ENCODE results near the gene DGKG. TPM values are rescaled to one million over a fixed set of nuclear protein-coding genes. Genes with fewer than 3 reads are reported as not detected.

DGKG gene
- total RNA-seq, 2 experiments from 2014 or later, result 0.14 to 0.58 TPM

GRCh38 chr3:186315581-186316354 is 46.3 kb downstream of the DGKG start:
- Mint-ChIP-seq H3K9me3 (no peaks in the 10 kb centered on the region), H3K27me3 (no peaks in the 10 kb centered on the region), H3K4me1 (no peaks in the 10 kb centered on the region), H3K36me3 (no peaks in the 10 kb centered on the region), H3K27ac (no peak overlapping the region), H3K4me3 (no peak overlapping the region)
- no peak for DNase-seq

- Mint-ChIP-seq H3K36me3 (no peaks in the 10 kb centered on the region), H3K27me3 (no peaks in the 10 kb centered on the region), H3K4me1 (no peaks in the 10 kb centered on the region), H3K9me3 (no peaks in the 10 kb centered on the region), H3K4me3 (no peak overlapping the region), H3K27ac (no peak overlapping the region)
- DNase-seq, result no peak
These were observed 47.1 kb downstream of the DGKG start for GRCh38 chr3:186314896-186315295.

GRCh38 chr3:186311441-186311840 is 50.6 kb downstream of the DGKG start:
- Mint-ChIP-seq H3K4me3 (no peak overlapping the region), H3K36me3 (no peaks in the 10 kb centered on the region), H3K27me3 (peaks cover 9% of the 10 kb centered on the region), H3K4me1 (no peaks in the 10 kb centered on the region), H3K27ac (no peak overlapping the region), H3K9me3 (no peaks in the 10 kb centered on the region)
- DNase-seq, result no peak

- H3K36me3 Mint-ChIP-seq, result no peaks in the 10 kb centered on the region
- DNase-seq, result no peak
- H3K4me1 Mint-ChIP-seq, result no peaks in the 10 kb centered on the region
- H3K27me3 Mint-ChIP-seq, result peaks cover 9% of the 10 kb centered on the region
- H3K27ac Mint-ChIP-seq, result no peak overlapping the region
- H3K4me3 Mint-ChIP-seq, result no peak overlapping the region
- H3K9me3 Mint-ChIP-seq, result no peaks in the 10 kb centered on the region
These were observed 53.5 kb downstream of the DGKG start for GRCh38 chr3:186308549-186308948.

GRCh38 chr3:186307594-186308221 is 54.3 kb downstream of the DGKG start:
- Mint-ChIP-seq H3K27me3 (peaks cover 9% of the 10 kb centered on the region), H3K36me3 (no peaks in the 10 kb centered on the region), H3K4me1 (no peaks in the 10 kb centered on the region), H3K9me3 (no peaks in the 10 kb centered on the region), H3K4me3 (no peak overlapping the region), H3K27ac (no peak overlapping the region)
- DNase-seq, result no peak

DNA sequence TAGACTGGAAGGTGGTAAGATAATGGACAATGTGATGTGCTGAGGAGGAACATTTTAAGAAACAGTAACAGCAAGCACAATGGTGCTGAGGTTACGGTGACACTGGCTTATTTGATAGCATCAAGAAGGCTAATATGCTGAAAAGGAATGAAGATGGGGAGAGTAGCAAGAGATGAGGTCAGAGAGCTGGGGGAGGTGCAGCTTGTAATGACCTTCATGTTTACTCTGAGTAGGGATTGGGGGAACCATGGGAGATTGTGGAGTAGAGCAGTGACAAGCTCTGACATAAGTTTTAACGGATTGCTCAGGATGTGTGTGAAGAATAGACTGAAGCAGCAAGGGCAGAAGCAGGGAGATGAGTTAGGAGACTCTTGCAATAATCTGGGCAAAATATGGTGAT is 56.7 kb downstream of the DGKG start:
- H3K27ac Mint-ChIP-seq, result no peak overlapping the region
- H3K27me3 Mint-ChIP-seq, result peaks cover 9% of the 10 kb centered on the region
- no peaks in the 10 kb centered on the region for H3K4me1 Mint-ChIP-seq
- H3K4me3 Mint-ChIP-seq, result no peak overlapping the region
- DNase-seq, result no peak
- no peaks in the 10 kb centered on the region for H3K36me3 Mint-ChIP-seq
- no peaks in the 10 kb centered on the region for H3K9me3 Mint-ChIP-seq

- H3K36me3 Mint-ChIP-seq, result no peaks in the 10 kb centered on the region
- no peak overlapping the region for H3K27ac Mint-ChIP-seq
- H3K9me3 Mint-ChIP-seq, result no peaks in the 10 kb centered on the region
- H3K4me1 Mint-ChIP-seq, result no peaks in the 10 kb centered on the region
- H3K4me3 Mint-ChIP-seq, result no peak overlapping the region
- DNase-seq, result no peak
- peaks cover 6% of the 10 kb centered on the region for H3K27me3 Mint-ChIP-seq
These were observed 58.1 kb downstream of the DGKG start for GRCh38 chr3:186303965-186304364.

DNA sequence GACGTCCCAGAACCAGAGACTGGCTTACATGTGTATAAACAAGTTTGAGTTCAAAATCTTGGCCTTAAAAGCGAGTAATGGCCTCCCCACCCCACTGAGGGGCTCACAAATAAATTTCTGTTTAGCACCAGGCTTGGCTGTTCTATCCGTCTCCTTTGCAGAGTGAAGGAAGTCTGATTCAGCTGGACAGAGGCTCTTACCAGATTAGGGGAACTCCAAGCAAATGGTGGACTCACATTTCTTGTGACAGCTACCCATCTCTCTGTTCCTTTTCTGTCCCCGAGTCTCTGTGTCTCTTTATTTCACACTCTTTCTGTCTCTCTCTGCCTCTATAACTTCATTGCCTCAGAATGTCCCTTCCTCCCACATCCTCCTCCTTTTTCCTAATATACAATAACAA is 62.7 kb downstream of the DGKG start:
- no peak overlapping the region for H3K4me3 Mint-ChIP-seq
- H3K36me3 Mint-ChIP-seq, result no peaks in the 10 kb centered on the region
- no peak for DNase-seq
- H3K27me3 Mint-ChIP-seq, result no peaks in the 10 kb centered on the region
- no peaks in the 10 kb centered on the region for H3K4me1 Mint-ChIP-seq
- no peak overlapping the region for H3K27ac Mint-ChIP-seq
- no peaks in the 10 kb centered on the region for H3K9me3 Mint-ChIP-seq

GRCh38 chr3:186298876-186299275 is 63.2 kb downstream of the DGKG start:
- H3K9me3 Mint-ChIP-seq, result no peaks in the 10 kb centered on the region
- no peak for DNase-seq
- H3K4me3 Mint-ChIP-seq, result no peak overlapping the region
- no peaks in the 10 kb centered on the region for H3K27me3 Mint-ChIP-seq
- H3K36me3 Mint-ChIP-seq, result no peaks in the 10 kb centered on the region
- no peak overlapping the region for H3K27ac Mint-ChIP-seq
- no peaks in the 10 kb centered on the region for H3K4me1 Mint-ChIP-seq

GRCh38 chr3:186290796-186291195 is 71.2 kb downstream of the DGKG start:
- Mint-ChIP-seq H3K4me3 (no peak overlapping the region), H3K36me3 (no peaks in the 10 kb centered on the region)
- DNase-seq, result no peak

DNA sequence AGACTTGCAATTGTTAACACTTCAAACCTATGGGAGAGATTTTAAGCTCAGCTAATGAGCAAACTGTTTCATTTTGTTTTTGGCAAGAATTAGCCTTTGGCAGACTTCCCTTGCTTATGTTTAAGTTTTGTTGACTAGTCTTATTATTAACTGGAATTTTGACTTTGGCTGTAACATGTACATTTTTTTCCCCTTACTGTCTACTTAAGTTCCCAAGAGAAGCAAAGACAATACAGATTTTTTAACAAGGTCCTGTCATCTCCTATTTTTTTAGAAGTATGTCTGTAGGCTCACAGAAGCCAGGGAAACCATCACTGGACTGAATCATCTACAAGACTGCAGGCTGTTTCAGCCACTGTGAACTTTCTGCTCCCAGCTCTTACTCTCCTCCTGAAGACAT is 74.3 kb downstream of the DGKG start:
- Mint-ChIP-seq H3K4me3 (no peak overlapping the region), H3K4me1 (no peaks in the 10 kb centered on the region), H3K9me3 (no peaks in the 10 kb centered on the region), H3K36me3 (no peaks in the 10 kb centered on the region), H3K27ac (no peak overlapping the region), H3K27me3 (no peaks in the 10 kb centered on the region)
- DNase-seq, result no peak

More at GRCh38 chr3:186290796-186291195, 71.2 kb downstream of the DGKG start:
- Mint-ChIP-seq H3K27ac (no peak overlapping the region), H3K9me3 (no peaks in the 10 kb centered on the region), H3K4me1 (no peaks in the 10 kb centered on the region), H3K27me3 (no peaks in the 10 kb centered on the region)

GRCh38 chr3:186286114-186286513 is 75.9 kb downstream of the DGKG start:
- DNase-seq, result no peak
- Mint-ChIP-seq H3K36me3 (no peaks in the 10 kb centered on the region), H3K9me3 (no peaks in the 10 kb centered on the region), H3K4me3 (no peak overlapping the region), H3K4me1 (no peaks in the 10 kb centered on the region), H3K27me3 (no peaks in the 10 kb centered on the region), H3K27ac (no peak overlapping the region)

GRCh38 chr3:186284661-186285060 is 77.4 kb downstream of the DGKG start:
- no peak overlapping the region for H3K4me3 Mint-ChIP-seq
- DNase-seq, result no peak
- no peaks in the 10 kb centered on the region for H3K27me3 Mint-ChIP-seq
- H3K9me3 Mint-ChIP-seq, result no peaks in the 10 kb centered on the region
- H3K27ac Mint-ChIP-seq, result no peak overlapping the region
- H3K36me3 Mint-ChIP-seq, result no peaks in the 10 kb centered on the region
- no peaks in the 10 kb centered on the region for H3K4me1 Mint-ChIP-seq

GRCh38 chr3:186284349-186284652 is 77.7 kb downstream of the DGKG start:
- Mint-ChIP-seq H3K36me3 (no peaks in the 10 kb centered on the region), H3K4me3 (no peak overlapping the region), H3K4me1 (no peaks in the 10 kb centered on the region), H3K27me3 (no peaks in the 10 kb centered on the region), H3K9me3 (no peaks in the 10 kb centered on the region), H3K27ac (no peak overlapping the region)
- no peak for DNase-seq

DNA sequence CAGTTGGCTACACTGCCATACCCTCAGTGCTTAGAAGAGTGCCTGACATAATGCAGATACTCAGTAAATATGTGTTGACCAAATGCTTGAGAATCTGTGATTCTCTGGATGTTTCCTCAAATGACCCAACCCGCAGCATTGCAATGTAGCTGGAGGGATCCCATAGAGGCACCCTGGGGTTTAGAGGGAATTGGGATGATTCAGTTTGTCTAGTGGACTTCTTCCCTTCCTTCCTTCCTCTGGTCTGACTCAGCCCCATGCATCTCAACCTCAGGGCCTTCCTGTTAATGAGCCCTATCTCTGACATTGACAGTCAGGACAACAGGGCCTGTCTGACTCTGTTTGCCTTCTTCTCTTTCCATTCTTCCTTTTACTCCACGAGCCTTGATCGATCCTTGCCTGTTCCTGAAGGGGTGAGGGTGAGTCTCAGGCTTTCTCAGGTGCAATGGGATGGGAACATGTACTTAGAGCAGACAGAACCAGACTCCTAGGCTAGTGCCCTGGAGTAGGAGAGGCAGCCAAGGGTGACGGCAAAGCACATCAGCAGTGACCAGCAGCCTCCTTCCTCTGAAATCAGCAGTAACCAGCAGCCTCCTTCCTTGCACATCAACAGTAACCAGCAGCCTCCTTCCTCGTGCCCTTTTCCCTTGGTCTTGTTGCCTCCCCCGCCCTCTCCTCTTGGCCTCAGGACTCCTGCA is 78.2 kb downstream of the DGKG start:
- no peak overlapping the region for H3K4me3 Mint-ChIP-seq
- H3K27ac Mint-ChIP-seq, result no peak overlapping the region
- no peaks in the 10 kb centered on the region for H3K4me1 Mint-ChIP-seq
- H3K27me3 Mint-ChIP-seq, result no peaks in the 10 kb centered on the region
- no peaks in the 10 kb centered on the region for H3K9me3 Mint-ChIP-seq
- no peak for DNase-seq
- H3K36me3 Mint-ChIP-seq, result no peaks in the 10 kb centered on the region

DNA sequence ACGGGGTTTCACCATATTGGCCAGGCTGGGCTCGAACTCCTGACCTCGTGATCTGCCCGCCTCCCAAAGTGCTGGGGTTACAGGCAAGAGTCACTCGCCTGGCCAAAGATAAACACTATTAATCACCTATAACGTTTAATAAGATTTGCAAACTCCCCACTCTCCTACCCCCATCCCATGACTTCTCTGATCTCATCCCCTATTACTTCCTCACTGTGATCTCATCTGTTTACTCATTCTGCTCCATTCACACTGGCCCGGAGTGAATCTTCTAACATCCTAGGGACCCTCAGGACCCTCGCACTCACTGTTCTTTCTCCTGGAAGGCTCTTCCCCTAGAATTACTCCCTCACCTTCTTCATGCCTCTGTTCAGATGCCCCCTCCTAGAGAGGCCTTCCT is 78.9 kb downstream of the DGKG start:
- no peaks in the 10 kb centered on the region for H3K36me3 Mint-ChIP-seq
- H3K27me3 Mint-ChIP-seq, result no peaks in the 10 kb centered on the region
- DNase-seq, result no peak
- H3K9me3 Mint-ChIP-seq, result no peaks in the 10 kb centered on the region
- no peak overlapping the region for H3K4me3 Mint-ChIP-seq
- no peaks in the 10 kb centered on the region for H3K4me1 Mint-ChIP-seq
- no peak overlapping the region for H3K27ac Mint-ChIP-seq
